IMR-90 (cell line): Measurements from ENCODE around the gene ADH5. TPM values are rescaled to one million over a fixed set of nuclear protein-coding genes. Genes with fewer than 3 reads are reported as not detected.

ENCODE experiments used
- ATAC-seq: fragments of 200-7000 bp; cut with Tn5 transposase; 2 replicates; pipeline ENCODE4 v1.9.1; 2020; ENCODE audit warnings: low read depth, mild to moderate bottlenecking, moderate library complexity
- BruUV-seq: library from RNA; stranded (reverse); fragments of 400-500 nt; replicated peaks from 2 replicates; lab custom pipeline; 2021; lab: Mats Ljungman, UMichigan
- CTCF ChIA-PET: fragments of 300-600 bp; formaldehyde crosslinking; extraction: SDS; loops from one replicate; lab custom pipeline; 2021; ENCODE audit warnings: antibody characterized with exemption; lab: Yijun Ruan, JAX
- POLR2A ChIA-PET: fragments of 300-600 bp; sonication (Branson Sonifier 250); formaldehyde crosslinking; loops from one replicate; lab custom pipeline; 2022; ENCODE audit warnings: antibody characterized with exemption; ENCODE audit not compliant: unreplicated experiment; lab: Charles Lee
- DNase-seq: peaks from one replicate; pipeline ENCODE4 v3.0.0; 2013
- H2AFZ ChIP-seq: replicated peaks from 2 replicates; pipeline ENCODE3; 2013; ENCODE audit warnings: low read length, mild to moderate bottlenecking; ENCODE audit not compliant: poor library complexity
- H2AK5ac ChIP-seq: 2 replicates; pipeline ENCODE4 v1.6.1; 2013; ENCODE audit warnings: low read depth, low read length, inconsistent platforms
- H2AK9ac ChIP-seq: replicated peaks from 2 replicates; pipeline ENCODE3; 2013; ENCODE audit warnings: mild to moderate bottlenecking, low read depth, low read length, moderate library complexity; ENCODE audit not compliant: poor library complexity
- H2BK120ac ChIP-seq: 2 replicates; pipeline ENCODE4 v1.6.1; 2013; ENCODE audit warnings: low read depth, low read length, inconsistent platforms
- H2BK15ac ChIP-seq: 3 replicates; pipeline ENCODE4 v1.6.1; 2013; ENCODE audit warnings: low read depth, low read length, inconsistent platforms
- H2BK20ac ChIP-seq: 2 replicates; pipeline ENCODE4 v1.6.1; 2013; ENCODE audit warnings: low read depth, mild to moderate bottlenecking, inconsistent platforms, low read length, moderate library complexity
- H2BK5ac ChIP-seq: 2 replicates; pipeline ENCODE4 v1.6.1; 2013; ENCODE audit warnings: mild to moderate bottlenecking, low read depth, low read length, inconsistent platforms; ENCODE audit not compliant: poor library complexity, severe bottlenecking
- H3K14ac ChIP-seq: replicated peaks from 2 replicates; pipeline ENCODE4 v1.6.1; 2013; ENCODE audit warnings: low read depth, low read length, inconsistent platforms
- H3K18ac ChIP-seq: 2 replicates; pipeline ENCODE4 v1.6.1; 2013; ENCODE audit warnings: low read depth, low read length, control low read depth
- H3K23ac ChIP-seq: 2 replicates; pipeline ENCODE4 v1.6.1; 2013; ENCODE audit warnings: low read depth, low read length, inconsistent platforms
- H3K27ac ChIP-seq: 2 replicates; pipeline ENCODE4 v1.5.1; 2013; ENCODE audit warnings: mild to moderate bottlenecking, control low read depth, low read length; ENCODE audit not compliant: insufficient read depth
- H3K27me3 ChIP-seq: 2 replicates; pipeline ENCODE4 v1.6.1; 2013; ENCODE audit warnings: low read length; ENCODE audit not compliant: control insufficient read depth, insufficient read depth
- H3K36me3 ChIP-seq: 2 replicates; pipeline ENCODE4 v1.6.1; 2013; ENCODE audit warnings: low read length, mixed read lengths; ENCODE audit not compliant: control insufficient read depth, insufficient read depth
- H3K4ac ChIP-seq: 2 replicates; pipeline ENCODE4 v1.6.1; 2013; ENCODE audit warnings: low read depth, low read length, inconsistent platforms
- H3K4me1 ChIP-seq: 2 replicates; pipeline ENCODE4 v1.6.1; 2013; ENCODE audit warnings: low read length, mixed read lengths; ENCODE audit not compliant: control insufficient read depth, insufficient read depth
- H3K4me2 ChIP-seq: 2 replicates; pipeline ENCODE4 v1.6.1; 2013; ENCODE audit warnings: low read depth, mild to moderate bottlenecking, control low read depth, low read length, moderate library complexity
- H3K4me3 ChIP-seq: 2 replicates; pipeline ENCODE4 v1.5.1; 2013; ENCODE audit warnings: low read depth, mild to moderate bottlenecking, control low read depth, low read length, moderate library complexity; ENCODE audit not compliant: insufficient read depth
- H3K56ac ChIP-seq: 2 replicates; pipeline ENCODE4 v1.6.1; 2013; ENCODE audit warnings: low read length, inconsistent platforms; ENCODE audit not compliant: insufficient read depth; ENCODE audit errors: extremely low read depth
- H3K79me1 ChIP-seq, 2 experiments: 2 replicates each; pipeline ENCODE4 v1.6.1; 2013; ENCODE audit warnings: low read length in 2 of 2, inconsistent platforms in 1 of 2, low read depth in 1 of 2
- H3K9ac ChIP-seq: 2 replicates; pipeline ENCODE4 v1.6.1; 2013; ENCODE audit warnings: low read depth, low read length, control low read depth
- H3K9me1 ChIP-seq: 2 replicates; pipeline ENCODE4 v1.6.1; 2013; ENCODE audit warnings: low read length, inconsistent platforms; ENCODE audit not compliant: insufficient read depth
- H3K9me3 ChIP-seq: 2 replicates; pipeline ENCODE4 v1.6.1; 2013; ENCODE audit warnings: low read length; ENCODE audit not compliant: control insufficient read depth, insufficient read depth
- H4K20me1 ChIP-seq: 2 replicates; pipeline ENCODE4 v1.6.1; 2013; ENCODE audit warnings: low read length, inconsistent platforms; ENCODE audit not compliant: insufficient read depth
- H4K5ac ChIP-seq: 2 replicates; pipeline ENCODE4 v1.6.1; 2013; ENCODE audit warnings: mild to moderate bottlenecking, low read depth, low read length, control low read depth
- H4K8ac ChIP-seq, 2 experiments: 2 replicates each; pipeline ENCODE4 v1.6.1; 2013; ENCODE audit warnings: low read depth in 2 of 2, low read length in 2 of 2, control low read depth in 1 of 2, inconsistent platforms in 1 of 2
- H4K91ac ChIP-seq: 2 replicates; pipeline ENCODE4 v1.6.1; 2013; ENCODE audit warnings: low read depth, low read length, inconsistent platforms; ENCODE audit not compliant: insufficient read depth
- BHLHE40 ChIP-seq: fragments of 150-350 bp; IDR thresholded peaks from 2 replicates; pipeline ENCODE4 v1.6.1; 2016; ENCODE audit warnings: mild to moderate bottlenecking, low read depth, low read length
- CHD1 ChIP-seq: IDR thresholded peaks from 2 replicates; pipeline ENCODE4 v1.6.1; 2012; ENCODE audit warnings: low read depth, low read length, improper control_type of control experiment
- CTCF ChIP-seq: conservative IDR thresholded peaks from 2 replicates; pipeline ENCODE4 v1.5.1; 2012; ENCODE audit warnings: mild to moderate bottlenecking, low read depth, low read length, improper control_type of control experiment
- MAFK ChIP-seq: IDR thresholded peaks from 2 replicates; pipeline ENCODE4 v1.6.1; 2012; ENCODE audit warnings: low read depth, low read length, improper control_type of control experiment
- MAZ ChIP-seq: IDR thresholded peaks from 2 replicates; pipeline ENCODE4 v1.6.1; 2012; ENCODE audit warnings: low read depth, mild to moderate bottlenecking, low read length, improper control_type of control experiment, moderate library complexity, borderline replicate concordance
- MXI1 ChIP-seq: IDR thresholded peaks from 2 replicates; pipeline ENCODE4 v1.6.1; 2012; ENCODE audit warnings: low read depth, mild to moderate bottlenecking, low read length, moderate library complexity, borderline replicate concordance
- NFE2L2 ChIP-seq: fragments of 150-350 bp; IDR thresholded peaks from 2 replicates; pipeline ENCODE4 v1.6.1; 2016; ENCODE audit warnings: low read depth, mild to moderate bottlenecking, low read length
- POLR2A ChIP-seq: IDR thresholded peaks from 2 replicates; pipeline ENCODE4 v1.6.1; 2012; ENCODE audit warnings: mild to moderate bottlenecking, low read depth, low read length
- RAD21 ChIP-seq: IDR thresholded peaks from 2 replicates; pipeline ENCODE4 v1.6.1; 2012; ENCODE audit warnings: low read length, improper control_type of control experiment
- RCOR1 ChIP-seq: IDR thresholded peaks from 2 replicates; pipeline ENCODE4 v1.6.1; 2012; ENCODE audit warnings: mild to moderate bottlenecking, low read length, improper control_type of control experiment; ENCODE audit not compliant: insufficient replicate concordance
- RFX5 ChIP-seq: IDR thresholded peaks from 2 replicates; pipeline ENCODE4 v1.8.0; 2012; ENCODE audit warnings: low read depth, mild to moderate bottlenecking, low read length, moderate library complexity
- SMC3 ChIP-seq: fragments of 150-350 bp; IDR thresholded peaks from 2 replicates; pipeline ENCODE4 v1.6.1; 2016; ENCODE audit warnings: low read depth, mild to moderate bottlenecking, antibody characterized with exemption, low read length, moderate library complexity
- WGBS, 2 experiments: methylation state at CpG; one replicate each; pipeline versions ENCODE4 v1.1.5 to v1.1.7; 2013; ENCODE audit warnings: missing lambda C conversion rate in 2 of 2; ENCODE audit not compliant: insufficient read length in 1 of 2; ENCODE audit errors: extremely low coverage in 2 of 2; 5-methylcytosine and 5-hydroxymethylcytosine counted together
- dilution Hi-C: fragments of 300-500 bp; cut with HindIII; formaldehyde crosslinking; loops from one replicate; pipeline ENCODE4 v1.14.3; 2018; ENCODE audit warnings: low sequenced_read_pairs; ENCODE audit not compliant: unreplicated experiment
- in situ Hi-C: fragments of 300-500 bp; cut with MboI; formaldehyde crosslinking; loops from 3 replicates; pipeline ENCODE4 v1.14.3; 2019; ENCODE audit warnings: low sequenced_read_pairs, inconsistent platforms, mixed read lengths
- intact Hi-C: fragments of 100-400 bp; cut with micrococcal nuclease; formaldehyde crosslinking; loops from 2 replicates; pipeline ENCODE4 v1.10.0; 2022
- polyA plus RNA-seq, 3 experiments: library from polyadenylated mRNA; depleted of rRNA; stranded (reverse); fragments of >200 nt; gene quantifications; 2 replicates each; pipeline ENCODE4 v1.2.3, GENCODE V29; 2012; ENCODE audit warnings: low replicate concordance in 1 of 3
- total RNA-seq: library from RNA; depleted of rRNA; stranded (reverse); fragments of >200 nt; gene quantifications from 2 replicates; pipeline ENCODE4 v1.2.3, GENCODE V29; 2012
- TF ChIP-seq, protein P1 (sequence below): fragments of 150-350 bp; IDR thresholded peaks from 2 replicates; pipeline ENCODE4 v1.6.1; 2016; ENCODE audit warnings: low read depth, mild to moderate bottlenecking, low read length, moderate library complexity, borderline replicate concordance
- TF ChIP-seq, protein P2 (sequence below): fragments of 150-350 bp; IDR thresholded peaks from 2 replicates; pipeline ENCODE4 v1.6.1; 2017; ENCODE audit warnings: mild to moderate bottlenecking, antibody characterized with exemption, low read length, low read depth

ADH5 gene
- total and polyA plus RNA-seq, 2 of the 4 experiments (the other 2 are of a cell fraction) = 140 to 178 TPM

DNA sequence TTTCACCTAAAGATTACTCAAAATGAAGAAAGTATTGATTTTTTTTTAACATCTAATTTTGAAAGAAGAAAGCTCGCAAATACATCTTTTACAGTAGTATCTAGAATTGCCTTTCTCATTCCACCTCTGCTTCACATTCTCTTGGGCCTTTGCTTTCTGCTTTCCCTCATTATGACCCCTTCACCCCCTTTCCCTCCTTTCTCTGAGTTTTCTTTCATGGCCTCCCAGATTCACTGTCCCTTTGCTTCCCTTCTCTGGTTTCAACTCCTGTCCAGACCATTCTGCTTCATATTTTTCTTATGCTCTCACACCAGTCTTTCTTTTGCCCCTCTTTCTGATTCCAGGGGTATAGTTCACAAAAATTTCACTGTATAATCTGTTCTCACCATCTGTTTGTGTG lies 29.0 kb downstream of the ADH5 start (continued):
- TF ChIP-seq, protein P1, sequence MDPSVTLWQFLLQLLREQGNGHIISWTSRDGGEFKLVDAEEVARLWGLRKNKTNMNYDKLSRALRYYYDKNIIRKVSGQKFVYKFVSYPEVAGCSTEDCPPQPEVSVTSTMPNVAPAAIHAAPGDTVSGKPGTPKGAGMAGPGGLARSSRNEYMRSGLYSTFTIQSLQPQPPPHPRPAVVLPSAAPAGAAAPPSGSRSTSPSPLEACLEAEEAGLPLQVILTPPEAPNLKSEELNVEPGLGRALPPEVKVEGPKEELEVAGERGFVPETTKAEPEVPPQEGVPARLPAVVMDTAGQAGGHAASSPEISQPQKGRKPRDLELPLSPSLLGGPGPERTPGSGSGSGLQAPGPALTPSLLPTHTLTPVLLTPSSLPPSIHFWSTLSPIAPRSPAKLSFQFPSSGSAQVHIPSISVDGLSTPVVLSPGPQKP = no peak
- TF ChIP-seq POLR2A = no peak

- H2BK20ac ChIP-seq = no peak overlapping the region
- peaks cover 11% of the 10 kb centered on the region for H3K36me3 ChIP-seq
- H2AFZ ChIP-seq = no peak overlapping the region
- no peak overlapping the region for H3K27ac ChIP-seq
- H2BK15ac ChIP-seq = no peak overlapping the region
- dilution Hi-C loops (no loop called here), in situ Hi-C loops (loop anchor here (10.0 to 25.0 kb wide), 3 partner anchors 393 to 903 kb away; no protein-coding TSS in a partner anchor), intact Hi-C loops (no loop called here)
- no peak overlapping the region for H3K56ac ChIP-seq
- no peak overlapping the region for H2AK9ac ChIP-seq
- peaks cover 11% of the 10 kb centered on the region for H3K4me1 ChIP-seq
- H3K18ac ChIP-seq = no peak overlapping the region
- H3K14ac ChIP-seq = no peak overlapping the region
- H3K23ac ChIP-seq = 0 out of 2 replicates have a peak overlapping the region, but pooled peaks have one; percentile 2
- peak overlapping the region; percentile 11; the same call in 1 of the 2 replicates for H2AK5ac ChIP-seq
- no peak overlapping the region for H2BK5ac ChIP-seq
- H3K4ac ChIP-seq = no peak overlapping the region; the same call in 1 of the 2 replicates
- WGBS, 2 experiments = no CpG with 5 or more reads among the region's 2 CpGs
- POLR2A ChIA-PET = no interaction called here
- H4K5ac ChIP-seq = no peak overlapping the region
- no peaks in the 10 kb centered on the region for H3K9me1 ChIP-seq
- ATAC-seq (no peak), DNase-seq (no peak)
- no peak overlapping the region for H4K91ac ChIP-seq
- no peaks in the 10 kb centered on the region for H3K27me3 ChIP-seq
- H3K4me2 ChIP-seq = no peak overlapping the region
- peaks cover 12 to 26% of the 10 kb centered on the region in 2 experiments for H3K79me1 ChIP-seq
- no peaks in the 10 kb centered on the region for H3K9me3 ChIP-seq
- H4K8ac ChIP-seq = no peak overlapping the region
- no peak overlapping the region for H3K9ac ChIP-seq
- no peak overlapping the region for H3K4me3 ChIP-seq
- CTCF ChIA-PET = no interaction called here
- no peak overlapping the region for H2BK120ac ChIP-seq
- no TSS peak for BruUV-seq
- no peaks in the 10 kb centered on the region for H4K20me1 ChIP-seq
- TF ChIP-seq POLR2A = no peak
- no peak for TF ChIP-seq CHD1
- TF ChIP-seq BHLHE40 = no peak
- TF ChIP-seq RFX5 = no peak
- TF ChIP-seq SMC3 = no peak
- no peak for TF ChIP-seq NFE2L2
- no peak for TF ChIP-seq MAZ
- no peak for TF ChIP-seq RCOR1
- TF ChIP-seq CTCF = no peak
- no peak for TF ChIP-seq MXI1
- TF ChIP-seq MAFK = no peak
- TF ChIP-seq, protein P2, sequence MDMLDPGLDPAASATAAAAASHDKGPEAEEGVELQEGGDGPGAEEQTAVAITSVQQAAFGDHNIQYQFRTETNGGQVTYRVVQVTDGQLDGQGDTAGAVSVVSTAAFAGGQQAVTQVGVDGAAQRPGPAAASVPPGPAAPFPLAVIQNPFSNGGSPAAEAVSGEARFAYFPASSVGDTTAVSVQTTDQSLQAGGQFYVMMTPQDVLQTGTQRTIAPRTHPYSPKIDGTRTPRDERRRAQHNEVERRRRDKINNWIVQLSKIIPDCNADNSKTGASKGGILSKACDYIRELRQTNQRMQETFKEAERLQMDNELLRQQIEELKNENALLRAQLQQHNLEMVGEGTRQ = no peak
- TF ChIP-seq RAD21 = no peak
Measured at GRCh38 chr4:99058228-99058627, 30.4 kb downstream of the ADH5 start.
